H9 (cell line): Measurements from ENCODE around the gene SERPINE1. TPM values are rescaled to one million over a fixed set of nuclear protein-coding genes. Genes with fewer than 3 reads are reported as not detected.
"Not testable (repeated sequence)": the region's sequence is repeated elsewhere in the genome, so short reads cannot be mapped to it uniquely, and the experiment has no call there.

Source experiments
- DNase-seq: peaks from one replicate; pipeline ENCODE4 v3.0.0-alpha.2; 2017
- H2AFZ ChIP-seq: one replicate; pipeline ENCODE4 v1.6.1; 2013; ENCODE audit warnings: mild to moderate bottlenecking, low read length, control low read depth, moderate library complexity
- H2AK5ac ChIP-seq: 2 replicates; pipeline ENCODE4 v1.6.1; 2013; ENCODE audit warnings: low read length, control low read depth, mixed read lengths; ENCODE audit not compliant: insufficient read length
- H2BK120ac ChIP-seq: one replicate; pipeline ENCODE4 v1.6.1; 2013; ENCODE audit warnings: low read depth, mild to moderate bottlenecking, low read length, control low read depth, inconsistent platforms; ENCODE audit not compliant: poor library complexity, severe bottlenecking
- H2BK12ac ChIP-seq: 2 replicates; pipeline ENCODE4 v1.6.1; 2013; ENCODE audit warnings: low read length, control low read depth, mixed read lengths, low read depth; ENCODE audit not compliant: insufficient read length
- H2BK15ac ChIP-seq: 2 replicates; pipeline ENCODE4 v1.6.1; 2013; ENCODE audit warnings: low read depth, low read length, control low read depth
- H2BK20ac ChIP-seq: one replicate; pipeline ENCODE4 v1.6.1; 2013; ENCODE audit warnings: low read depth, mild to moderate bottlenecking, low read length, control low read depth, inconsistent platforms; ENCODE audit not compliant: poor library complexity, severe bottlenecking
- H2BK5ac ChIP-seq: 2 replicates; pipeline ENCODE4 v1.6.1; 2013; ENCODE audit warnings: low read length, control low read depth, mixed read lengths; ENCODE audit not compliant: insufficient read length
- H3K14ac ChIP-seq: 2 replicates; pipeline ENCODE4 v1.6.1; 2013; ENCODE audit warnings: low read length, control low read depth; ENCODE audit not compliant: insufficient read depth
- H3K18ac ChIP-seq: 2 replicates; pipeline ENCODE4 v1.6.1; 2013; ENCODE audit warnings: low read depth, mild to moderate bottlenecking, mixed read lengths, low read length, control low read depth; ENCODE audit not compliant: insufficient read length
- H3K23ac ChIP-seq: 2 replicates; pipeline ENCODE4 v1.6.1; 2013; ENCODE audit warnings: low read length, control low read depth, mixed read lengths, low read depth; ENCODE audit not compliant: insufficient read length
- H3K23me2 ChIP-seq: 2 replicates; pipeline ENCODE4 v1.6.1; 2013; ENCODE audit warnings: low read depth, mild to moderate bottlenecking, mixed read lengths, low read length, control low read depth; ENCODE audit not compliant: insufficient read length, poor library complexity, severe bottlenecking
- H3K27ac ChIP-seq: 2 replicates; pipeline ENCODE4 v1.5.1; 2013; ENCODE audit warnings: low read length, control low read depth, mixed read lengths, low read depth; ENCODE audit not compliant: insufficient read length
- H3K27me3 ChIP-seq: 2 replicates; pipeline ENCODE4 v1.6.1; 2013; ENCODE audit warnings: low read length, control low read depth, inconsistent platforms; ENCODE audit not compliant: insufficient read depth
- H3K4ac ChIP-seq: 2 replicates; pipeline ENCODE4 v1.6.1; 2013; ENCODE audit warnings: low read depth, mild to moderate bottlenecking, control low read depth, inconsistent platforms, low read length, moderate library complexity
- H3K4me1 ChIP-seq: 2 replicates; pipeline ENCODE4 v1.6.1; 2013; ENCODE audit warnings: low read length, control low read depth, inconsistent platforms; ENCODE audit not compliant: insufficient read depth
- H3K4me2 ChIP-seq: 2 replicates; pipeline ENCODE4 v1.6.1; 2013; ENCODE audit warnings: low read length, control low read depth, mixed read lengths; ENCODE audit not compliant: insufficient read length, insufficient read depth
- H3K56ac ChIP-seq: 2 replicates; pipeline ENCODE4 v1.6.1; 2013; ENCODE audit warnings: low read depth, mild to moderate bottlenecking, mixed read lengths, low read length, control low read depth; ENCODE audit not compliant: insufficient read length
- H3K79me1 ChIP-seq: 2 replicates; pipeline ENCODE4 v1.6.1; 2013; ENCODE audit warnings: low read depth, mild to moderate bottlenecking, moderate library complexity, low read length, control low read depth, inconsistent platforms; ENCODE audit not compliant: insufficient read depth, poor library complexity, severe bottlenecking
- H3K79me2 ChIP-seq: 2 replicates; pipeline ENCODE4 v1.6.1; 2013; ENCODE audit warnings: low read length, control low read depth, inconsistent platforms; ENCODE audit not compliant: insufficient read depth
- H3K9ac ChIP-seq: 2 replicates; pipeline ENCODE4 v1.6.1; 2013; ENCODE audit warnings: low read length, control low read depth, mixed read lengths; ENCODE audit not compliant: insufficient read length; ENCODE audit errors: extremely low read depth
- H3K9me3 ChIP-seq: one replicate; pipeline ENCODE4 v1.6.1; 2013; ENCODE audit warnings: low read depth, low read length, inconsistent platforms; ENCODE audit not compliant: control insufficient read depth
- H3T11ph ChIP-seq: one replicate; pipeline ENCODE4 v1.6.1; 2013; ENCODE audit warnings: mild to moderate bottlenecking, low read length, control low read depth, inconsistent platforms
- H4K20me1 ChIP-seq: one replicate; pipeline ENCODE4 v1.6.1; 2013; ENCODE audit not compliant: control insufficient read depth, insufficient read length, insufficient read depth
- H4K5ac ChIP-seq: 2 replicates; pipeline ENCODE4 v1.6.1; 2013; ENCODE audit warnings: low read depth, mild to moderate bottlenecking, mixed read lengths, low read length, control low read depth; ENCODE audit not compliant: insufficient read length
- H4K8ac ChIP-seq: replicated peaks from 2 replicates; pipeline ENCODE4 v1.6.1; 2013; ENCODE audit warnings: low read length, control low read depth, mixed read lengths, low read depth; ENCODE audit not compliant: insufficient read length
- H4K91ac ChIP-seq: 2 replicates; pipeline ENCODE4 v1.6.1; 2013; ENCODE audit warnings: low read depth, mild to moderate bottlenecking, moderate library complexity, mixed read lengths, low read length, control low read depth; ENCODE audit not compliant: insufficient read length
- H3K27ac Mint-ChIP-seq, 3 experiments: 2 replicates in 2 of 3; 3 replicates in 1 of 3; pipeline ENCODE4 v1.8.0; 2020 to 2021; ENCODE audit warnings: mixed read lengths in 3 of 3, mild to moderate bottlenecking in 1 of 3, moderate library complexity in 1 of 3
- H3K27me3 Mint-ChIP-seq: 2 replicates; pipeline ENCODE4 v1.8.0; 2021; ENCODE audit warnings: low read depth, mild to moderate bottlenecking, moderate library complexity, mixed read lengths
- H3K36me3 Mint-ChIP-seq, 3 experiments: 2 replicates in 2 of 3; 3 replicates in 1 of 3; pipeline ENCODE4 v1.8.0; 2020 to 2021; ENCODE audit warnings: low read depth in 3 of 3, mixed read lengths in 3 of 3; ENCODE audit not compliant: insufficient read depth in 1 of 3
- H3K4me1 Mint-ChIP-seq, 2 experiments: 2 replicates each; pipeline ENCODE4 v1.8.0; 2020; ENCODE audit warnings: mixed read lengths in 2 of 2
- H3K4me3 Mint-ChIP-seq, 2 experiments: 2 replicates in 1 of 2; 3 replicates in 1 of 2; pipeline ENCODE4 v1.8.0; 2020 to 2021; ENCODE audit warnings: mild to moderate bottlenecking in 2 of 2, mixed read lengths in 2 of 2, moderate library complexity in 1 of 2
- H3K9me3 Mint-ChIP-seq, 2 experiments: 2 replicates in 1 of 2; 3 replicates in 1 of 2; pipeline ENCODE4 v1.8.0; 2020; ENCODE audit warnings: mild to moderate bottlenecking in 2 of 2, mixed read lengths in 2 of 2, moderate library complexity in 1 of 2
- CTCF ChIP-seq: fragments of 200-600 bp; sonication (generic); conservative IDR thresholded peaks from 3 replicates; pipeline ENCODE4 v1.8.0; 2021; ENCODE audit warnings: antibody characterized with exemption, mild to moderate bottlenecking
- WGBS: extraction: QIAGEN DNeasy Blood & Tissue Kit; methylation state at CpG from one replicate; pipeline ENCODE4 v1.1.7; 2013; ENCODE audit warnings: missing lambda C conversion rate, low lambda C conversion rate, mixed read lengths; ENCODE audit not compliant: insufficient read length; ENCODE audit errors: extremely low coverage; 5-methylcytosine and 5-hydroxymethylcytosine counted together
- total RNA-seq: library from RNA; stranded (reverse); gene quantifications from 2 replicates; pipeline ENCODE4 v1.2.1, GENCODE V29; 2021

SERPINE1 gene
- total RNA-seq, 1 experiment from 2014 or later: 11.5 TPM

- Histone ChIP-seq H3K4me2 (no peak overlapping the region), H2BK15ac (no peak overlapping the region), H3K14ac (no peak overlapping the region)
Observed at GRCh38 chr7:101102026-101102425, 24.9 kb upstream of the SERPINE1 start.

GRCh38 chr7:101103701-101104100 is 23.2 kb upstream of the SERPINE1 start:
- H3K14ac ChIP-seq, H3K27ac ChIP-seq, H3T11ph ChIP-seq, H2BK12ac ChIP-seq, H3K56ac ChIP-seq, H3K79me2 ChIP-seq, H3K27me3 Mint-ChIP-seq, H3K79me1 ChIP-seq, H3K18ac ChIP-seq, H4K91ac ChIP-seq, H2AFZ ChIP-seq, H4K8ac ChIP-seq, H4K20me1 ChIP-seq, H4K5ac ChIP-seq, H3K4me3 Mint-ChIP-seq, H3K9ac ChIP-seq, H3K23me2 ChIP-seq, DNase-seq, H2BK5ac ChIP-seq, H2BK20ac ChIP-seq, H3K4ac ChIP-seq, H3K4me2 ChIP-seq, H3K27me3 ChIP-seq, H3K36me3 Mint-ChIP-seq, H2BK120ac ChIP-seq, H2AK5ac ChIP-seq, H3K4me1 ChIP-seq, H3K9me3 ChIP-seq, H3K9me3 Mint-ChIP-seq, H3K23ac ChIP-seq: not testable (repeated sequence)
- no CpG with 5 or more reads among the region's 10 CpGs for WGBS
- Mint-ChIP-seq H3K4me1 (peaks cover 42 to 44% of the 10 kb centered on the region in 2 experiments), H3K27ac (peak overlapping the region in 1 of 3 experiments; percentile 68; a peak in 3 of 7 replicates)
- 0 out of 2 replicates have a peak overlapping the region, but pooled peaks have one; percentile 52 for H2BK15ac ChIP-seq

More at GRCh38 chr7:101102026-101102425, 24.9 kb upstream of the SERPINE1 start:
- H3K36me3 Mint-ChIP-seq: no peaks in the 10 kb centered on the region; a peak in 1 of 7 replicates
- H4K5ac ChIP-seq: no peak overlapping the region
- no peaks in the 10 kb centered on the region for H3K27me3 Mint-ChIP-seq
- no peak overlapping the region for H2BK5ac ChIP-seq
- no peaks in the 10 kb centered on the region for H3K79me1 ChIP-seq
- no peak overlapping the region for H2AFZ ChIP-seq
- no peaks in the 10 kb centered on the region for H3K9me3 Mint-ChIP-seq
- H3K4me1 Mint-ChIP-seq: peaks cover 39% of the 10 kb centered on the region in 2 experiments
- H4K8ac ChIP-seq: no peak overlapping the region
- no peak overlapping the region for H3K56ac ChIP-seq
- no peak overlapping the region for H2BK20ac ChIP-seq
- no peak overlapping the region for H3K4me3 Mint-ChIP-seq
- no peak overlapping the region for H3K27ac ChIP-seq
- H3K18ac ChIP-seq: no peak overlapping the region
- H4K20me1 ChIP-seq: no peaks in the 10 kb centered on the region
- no peaks in the 10 kb centered on the region for H3K9me3 ChIP-seq
- no peak overlapping the region for H3K23ac ChIP-seq
- no peak overlapping the region for H4K91ac ChIP-seq
- DNase-seq: no peak
- no peak overlapping the region for H3T11ph ChIP-seq
- no peak overlapping the region for H3K27ac Mint-ChIP-seq
- H3K4me1 ChIP-seq: peaks cover 3% of the 10 kb centered on the region
- WGBS: no CpG with 5 or more reads among the region's 6 CpGs
- no peaks in the 10 kb centered on the region for H3K27me3 ChIP-seq
- no peaks in the 10 kb centered on the region for H3K23me2 ChIP-seq
- no peak overlapping the region for H2AK5ac ChIP-seq
- no peak overlapping the region for H2BK12ac ChIP-seq
- no peak overlapping the region for H2BK120ac ChIP-seq
- TF ChIP-seq CTCF: no peak
- H3K4ac ChIP-seq: no peak overlapping the region
- no peak overlapping the region for H3K9ac ChIP-seq
- no peaks in the 10 kb centered on the region for H3K79me2 ChIP-seq
